ENCODE measurements around the gene SPACA9. TPM values are rescaled to one million over a fixed set of nuclear protein-coding genes. Genes with fewer than 3 reads are reported as not detected.

The SPACA9 gene
- total RNA-seq, 6 experiments from 2014 or later, result 0.86 to 2.0 (median 1.3) TPM

- H3K27me3 ChIP-seq, result no peaks in the 10 kb centered on the region
- intact Hi-C loops (cut with DNase I), result no loop called here
- H3K4me3 ChIP-seq, result no peak overlapping the region
- 96% methylated on average over 6 of the region's 6 CpGs for WGBS (ENCODE audit: insufficient coverage, low coverage, low lambda C conversion rate, missing lambda C conversion rate)
- TF ChIP-seq POLR2A (IDR thresholded peaks at IDR 0.05) (no peak), CTCF (IDR thresholded peaks at IDR 0.05) (no peak)
- H3K9me3 ChIP-seq, result no peaks in the 10 kb centered on the region
- no peak overlapping the region for H3K27ac ChIP-seq
- no peak for DNase-seq
- H3K4me1 ChIP-seq, result no peaks in the 10 kb centered on the region
- ATAC-seq, result no peak
- H3K36me3 ChIP-seq, result peaks cover 0 to 9% (median 0%) of the 10 kb centered on the region in 4 donors
These were observed 56.3 kb downstream of the SPACA9 start for GRCh38 chr9:132935026-132935425.

- H3K4me1 ChIP-seq, result peaks cover 0 to 8% (median 0%) of the 10 kb centered on the region in 4 donors
- no peak overlapping the region for H3K27ac ChIP-seq
- no peaks in the 10 kb centered on the region for H3K27me3 ChIP-seq
- H3K4me3 ChIP-seq, result no peak overlapping the region
- TF ChIP-seq POLR2A (IDR thresholded peaks at IDR 0.05) (no peak), CTCF (IDR thresholded peaks at IDR 0.05) (no peak)
- no peaks in the 10 kb centered on the region for H3K9me3 ChIP-seq
- 84% methylated on average over 7 of the region's 7 CpGs for WGBS (ENCODE audit: insufficient coverage, low coverage, low lambda C conversion rate, missing lambda C conversion rate)
- DNase-seq, result no peak
- no peak for ATAC-seq
- intact Hi-C loops (cut with DNase I), result no loop called here
- peaks cover 0 to 6% (median 0%) of the 10 kb centered on the region in 4 donors for H3K36me3 ChIP-seq
These were observed 58.8 kb downstream of the SPACA9 start for GRCh38 chr9:132937463-132937901.

- ATAC-seq (no peak), DNase-seq (no peak)
- no peaks in the 10 kb centered on the region for H3K9me3 ChIP-seq
- H3K27me3 ChIP-seq, result no peaks in the 10 kb centered on the region
- peaks cover 0 to 4% (median 0%) of the 10 kb centered on the region in 4 donors for H3K36me3 ChIP-seq
- intact Hi-C loops (cut with DNase I), result no loop called here
- WGBS (ENCODE audit: insufficient coverage, low coverage, low lambda C conversion rate, missing lambda C conversion rate), result 100% methylated on average over 1 of the region's 1 CpG
- no peak overlapping the region for H3K4me3 ChIP-seq
- no peak overlapping the region for H3K27ac ChIP-seq
- H3K4me1 ChIP-seq, result peaks cover 0 to 21% (median 6%) of the 10 kb centered on the region in 4 donors
- no peak for TF ChIP-seq CTCF (IDR thresholded peaks at IDR 0.05)
- no peak for TF ChIP-seq POLR2A (IDR thresholded peaks at IDR 0.05)
These were observed 60.5 kb downstream of the SPACA9 start for GRCh38 chr9:132939169-132939568.

Other genes with a start within 250 kb of the SPACA9 start
- 1 to 10 TPM; 7.1 to 8.7 (median 8.0) TPM for gene DDX31, start 208.9 kb upstream of the SPACA9 start, total RNA-seq
- 1 to 10 TPM; 4.6 to 6.1 (median 5.5) TPM for gene GTF3C4, start 208.4 kb upstream of the SPACA9 start, total RNA-seq
- under 1 TPM in 2 of 6 experiments, not detected in 4; 0.12 TPM for gene AK8, start 614 bp upstream of the SPACA9 start, total RNA-seq
- 10 to 100 TPM; 14.2 to 22.8 (median 18.3) TPM for gene TSC1, start 65.7 kb downstream of the SPACA9 start, total RNA-seq
- under 1 TPM in 3 of 6 experiments, not detected in 3; 0.24 to 0.64 (median 0.39) TPM for gene GFI1B, start 99.8 kb downstream of the SPACA9 start, total RNA-seq
- 10 to 100 TPM; 18.4 to 30.5 (median 19.8) TPM for gene GTF3C5, start 152.1 kb downstream of the SPACA9 start, total RNA-seq
- under 1 TPM in 4 of 6 experiments, not detected in 2; 0.19 to 0.35 (median 0.26) TPM for gene CEL, start 183.1 kb downstream of the SPACA9 start, total RNA-seq
- gene RALGDS, start 242.3 kb downstream of the SPACA9 start, total RNA-seq, result 10 to 100 TPM in 1 of 6 experiments, 1 to 10 TPM in 5; 4.3 to 19.8 (median 5.7) TPM

Data from right lobe of liver (tissue), 6 donors.